HG03045 (cell line): ENCODE data around the gene TET3.

Experiments
- ATAC-seq: cut with Tn5 transposase; IDR thresholded peaks from one replicate; pipeline ENCODE4 v1.9.1; 2021; ENCODE audit warnings: mild to moderate bottlenecking, moderate library complexity; ENCODE audit not compliant: unreplicated experiment

Gene TET3

GRCh38 chr2:73985308-73986084 lies 786 bp downstream of the TET3 start:
- peak; percentile 50 for ATAC-seq

GRCh38 chr2:73986085-73986681 lies 1.5 kb downstream of the TET3 start:
- no peak for ATAC-seq

- no peak for ATAC-seq
Observed at GRCh38 chr2:73987109-73987947, 2.6 kb downstream of the TET3 start.

- no peak for ATAC-seq
Observed at GRCh38 chr2:73987948-73988700, 3.4 kb downstream of the TET3 start.

GRCh38 chr2:73989972-73990371 lies 5.3 kb downstream of the TET3 start:
- no peak for ATAC-seq

- ATAC-seq = no peak
Observed at GRCh38 chr2:73990531-73990930, 5.8 kb downstream of the TET3 start.

GRCh38 chr2:73992036-73992435 lies 7.3 kb downstream of the TET3 start:
- ATAC-seq = no peak

- ATAC-seq = no peak
Observed at GRCh38 chr2:73993376-73993775, 8.7 kb downstream of the TET3 start.

GRCh38 chr2:73993778-73994177 lies 9.1 kb downstream of the TET3 start:
- ATAC-seq = no peak

GRCh38 chr2:73994178-73994831 lies 9.6 kb downstream of the TET3 start:
- no peak for ATAC-seq

- no peak for ATAC-seq
Observed at GRCh38 chr2:73995810-73996209, 11.1 kb downstream of the TET3 start.

- no peak for ATAC-seq
Observed at GRCh38 chr2:73997813-73998212, 13.1 kb downstream of the TET3 start.

- ATAC-seq = no peak
Observed at GRCh38 chr2:73998451-73998850, 13.7 kb downstream of the TET3 start.

- no peak for ATAC-seq
Observed at GRCh38 chr2:73998933-73999332, 14.2 kb downstream of the TET3 start.

GRCh38 chr2:73999881-74000597 lies 15.3 kb downstream of the TET3 start:
- no peak for ATAC-seq

GRCh38 chr2:74000666-74001065 lies 16.0 kb downstream of the TET3 start:
- ATAC-seq = no peak

- ATAC-seq = no peak
Observed at GRCh38 chr2:74001121-74001520, 16.4 kb downstream of the TET3 start.

GRCh38 chr2:74001781-74002504 lies 17.2 kb downstream of the TET3 start:
- peak; percentile 31 for ATAC-seq
